HL-60 (cell line): ENCODE measurements around the gene KCNG4.
"Not testable (repeated sequence)": the region's sequence is repeated elsewhere in the genome, so short reads cannot be mapped to it uniquely, and the experiment has no call there.

Experiments
- DNase-seq, 2 experiments: peaks; one replicate each; pipeline ENCODE4 v3.0.0-alpha.2; 2010 to 2020; ENCODE audit warnings: low read depth in 1 of 2, low spot score in 1 of 2
- H3K27ac ChIP-seq: fragments of 250-450 bp; sonication (Bioruptor Pico); replicated peaks from 2 replicates; pipeline ENCODE4 v1.5.1; 2020; ENCODE audit warnings: mild to moderate bottlenecking, moderate library complexity
- H3K27me3 ChIP-seq: fragments of 250-450 bp; sonication (Bioruptor Pico); 2 replicates; pipeline ENCODE4 v1.5.1; 2021; ENCODE audit warnings: mild to moderate bottlenecking, moderate library complexity; ENCODE audit not compliant: insufficient read depth, poor library complexity, severe bottlenecking
- H3K4me3 ChIP-seq: replicated peaks from 2 replicates; pipeline ENCODE4 v1.5.1; 2011; ENCODE audit warnings: mild to moderate bottlenecking, control low read depth, low read length; ENCODE audit not compliant: insufficient read depth
- CTCF ChIP-seq: IDR thresholded peaks from one replicate; pipeline ENCODE4 v1.5.1; 2011; ENCODE audit warnings: low read length, control low read depth, inconsistent platforms; ENCODE audit not compliant: insufficient read depth
- GABPA ChIP-seq: IDR thresholded peaks from 2 replicates; pipeline ENCODE4 v1.6.1; 2012; ENCODE audit warnings: low read depth
- POLR2AphosphoS5 ChIP-seq: IDR thresholded peaks from 2 replicates; pipeline ENCODE4 v1.6.1; 2012; ENCODE audit warnings: low read depth
- REST ChIP-seq: IDR thresholded peaks from 2 replicates; pipeline ENCODE4 v1.6.1; 2012; ENCODE audit warnings: low read depth; ENCODE audit not compliant: insufficient replicate concordance
- SPI1 ChIP-seq: IDR thresholded peaks from 2 replicates; pipeline ENCODE4 v1.6.1; 2012; ENCODE audit warnings: low read depth, mild to moderate bottlenecking, borderline replicate concordance

KCNG4 gene

GRCh38 chr16:84218176-84218823 is 21.5 kb downstream of the KCNG4 start:
- DNase-seq: no peak
- no peak overlapping the region for H3K27ac ChIP-seq
- no peaks in the 10 kb centered on the region for H3K27me3 ChIP-seq
- TF ChIP-seq SPI1 (no peak), CTCF (no peak), GABPA (no peak), POLR2AphosphoS5 (no peak), REST (no peak)
- H3K4me3 ChIP-seq: no peak overlapping the region

- DNase-seq, H3K4me3 ChIP-seq, H3K27me3 ChIP-seq, H3K27ac ChIP-seq: not testable (repeated sequence)
These were observed 23.7 kb downstream of the KCNG4 start for GRCh38 chr16:84216144-84216543.

- Histone ChIP-seq H3K27ac (no peak overlapping the region), H3K27me3 (no peaks in the 10 kb centered on the region)
- TF ChIP-seq POLR2AphosphoS5: no peak
- no peak for TF ChIP-seq GABPA
- TF ChIP-seq REST: no peak
- no peak for TF ChIP-seq SPI1
- no peak for TF ChIP-seq CTCF
These were observed 24.3 kb downstream of the KCNG4 start for GRCh38 chr16:84215531-84215930.

GRCh38 chr16:84214451-84215066 is 25.3 kb downstream of the KCNG4 start:
- H3K27me3 ChIP-seq: no peaks in the 10 kb centered on the region
- TF ChIP-seq GABPA (no peak), CTCF (no peak), SPI1 (no peak), POLR2AphosphoS5 (no peak), REST (no peak)
- H3K27ac ChIP-seq: no peak overlapping the region
- peak in 1 of 2 experiments; percentile 17 for DNase-seq
- H3K4me3 ChIP-seq: no peak overlapping the region

More at GRCh38 chr16:84215531-84215930, 24.3 kb downstream of the KCNG4 start:
- DNase-seq: no peak
- H3K4me3 ChIP-seq: no peak overlapping the region
